Right lung (tissue), 5 donors: Measurements from ENCODE around the gene SMARCA1. TPM values are rescaled to one million over a fixed set of nuclear protein-coding genes. Genes with fewer than 3 reads are reported as not detected.

ENCODE experiments used
- DNase-seq, 2 donors: peaks; one replicate each; pipeline ENCODE4 v3.0.0-alpha.2; 2013
- polyA plus RNA-seq, 5 donors: library from polyadenylated mRNA; unstranded; fragments of 120-200 nt; gene quantifications; one replicate each; pipeline versions ENCODE4 v1.2.1 to v1.2.3, GENCODE V29; 2013; ENCODE audit warnings: inconsistent platforms in 1 of 5, low replicate concordance in 1 of 5; ENCODE audit not compliant: insufficient read length in 5 of 5, insufficient read depth in 1 of 5

SMARCA1 gene
- polyA plus RNA-seq, 5 donors, result 91.2 to 146 (median 131) TPM

- no peak for DNase-seq
Observed at GRCh38 chrX:129461801-129462456, 61.4 kb downstream of the SMARCA1 start.

DNA sequence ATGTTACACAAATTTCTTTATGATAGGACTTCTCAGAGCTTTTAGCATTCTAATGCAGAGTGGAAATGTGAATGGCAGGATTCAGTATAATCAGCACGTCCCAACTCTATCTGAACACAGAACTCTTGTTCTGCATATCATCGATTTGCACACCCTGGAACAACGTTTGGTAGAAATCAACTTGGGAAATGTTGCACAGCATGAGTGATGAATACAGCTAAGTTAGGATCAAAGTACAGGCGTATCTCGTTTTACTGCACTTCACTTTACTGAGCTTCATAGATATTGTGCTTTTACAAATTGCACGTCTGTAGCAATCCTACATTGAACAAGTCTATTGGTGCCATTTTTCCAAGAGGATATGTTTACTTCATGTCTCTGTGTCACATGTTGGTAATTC, 70.8 kb downstream of the SMARCA1 start:
- no peak for DNase-seq

GRCh38 chrX:129450123-129450522, 73.2 kb downstream of the SMARCA1 start:
- no peak for DNase-seq

- DNase-seq, result no peak
Observed at GRCh38 chrX:129449148-129449547, 74.1 kb downstream of the SMARCA1 start.

GRCh38 chrX:129445436-129445835, 77.9 kb downstream of the SMARCA1 start:
- DNase-seq, result no peak

GRCh38 chrX:129433945-129434344, 89.3 kb downstream of the SMARCA1 start:
- no peak for DNase-seq

DNA sequence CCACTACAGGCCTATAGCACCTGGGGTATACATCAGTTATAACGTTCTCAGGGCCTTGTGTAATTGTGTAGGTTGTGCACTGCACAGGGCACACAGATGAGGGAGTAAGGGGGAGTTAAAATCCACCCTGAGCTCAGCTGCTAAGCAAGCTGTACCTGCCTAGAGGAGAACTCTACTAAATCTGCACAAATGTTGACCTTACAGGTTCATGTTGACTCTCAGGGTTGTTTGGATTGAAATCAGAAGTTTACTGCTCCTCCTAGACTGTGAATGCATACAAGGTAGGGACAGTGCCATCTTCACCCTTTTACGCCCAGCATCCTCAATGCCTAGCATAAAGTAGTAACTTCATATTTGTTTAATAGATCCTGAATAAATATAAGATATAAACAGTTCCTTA, 89.8 kb downstream of the SMARCA1 start:
- DNase-seq, result no peak

- DNase-seq, result no peak
Observed at GRCh38 chrX:129427267-129427666, 96.0 kb downstream of the SMARCA1 start.

- no peak for DNase-seq
Observed at GRCh38 chrX:129423191-129423590, 100.1 kb downstream of the SMARCA1 start.

- no peak for DNase-seq
Observed at GRCh38 chrX:129404670-129405008, 118.7 kb downstream of the SMARCA1 start.

GRCh38 chrX:129403974-129404669, 119.2 kb downstream of the SMARCA1 start:
- no peak for DNase-seq

Other genes with a start within 250 kb of the SMARCA1 start
- 10 to 100 TPM; 23.3 to 29.9 (median 28.5) TPM for gene OCRL, start 16.8 kb upstream of the SMARCA1 start, polyA plus RNA-seq
- gene APLN, start 131.5 kb upstream of the SMARCA1 start, polyA plus RNA-seq, result 10 to 100 TPM in 1 of 5 donors, 1 to 10 TPM in 4; 3.3 to 10.7 (median 5.3) TPM
- gene XPNPEP2, start 215.5 kb upstream of the SMARCA1 start, polyA plus RNA-seq, result 1 to 10 TPM; 5.9 to 8.5 (median 8.2) TPM